ENCODE data around the gene DNAJC1.
A peak's percentile ranks its signal among the peaks of the same experiment; 100 is the strongest.
"Not testable (repeated sequence)": the region's sequence is repeated elsewhere in the genome, so short reads cannot be mapped to it uniquely, and the experiment has no call there.

Gene DNAJC1, protein sequence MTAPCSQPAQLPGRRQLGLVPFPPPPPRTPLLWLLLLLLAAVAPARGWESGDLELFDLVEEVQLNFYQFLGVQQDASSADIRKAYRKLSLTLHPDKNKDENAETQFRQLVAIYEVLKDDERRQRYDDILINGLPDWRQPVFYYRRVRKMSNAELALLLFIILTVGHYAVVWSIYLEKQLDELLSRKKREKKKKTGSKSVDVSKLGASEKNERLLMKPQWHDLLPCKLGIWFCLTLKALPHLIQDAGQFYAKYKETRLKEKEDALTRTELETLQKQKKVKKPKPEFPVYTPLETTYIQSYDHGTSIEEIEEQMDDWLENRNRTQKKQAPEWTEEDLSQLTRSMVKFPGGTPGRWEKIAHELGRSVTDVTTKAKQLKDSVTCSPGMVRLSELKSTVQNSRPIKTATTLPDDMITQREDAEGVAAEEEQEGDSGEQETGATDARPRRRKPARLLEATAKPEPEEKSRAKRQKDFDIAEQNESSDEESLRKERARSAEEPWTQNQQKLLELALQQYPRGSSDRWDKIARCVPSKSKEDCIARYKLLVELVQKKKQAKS

DNA sequence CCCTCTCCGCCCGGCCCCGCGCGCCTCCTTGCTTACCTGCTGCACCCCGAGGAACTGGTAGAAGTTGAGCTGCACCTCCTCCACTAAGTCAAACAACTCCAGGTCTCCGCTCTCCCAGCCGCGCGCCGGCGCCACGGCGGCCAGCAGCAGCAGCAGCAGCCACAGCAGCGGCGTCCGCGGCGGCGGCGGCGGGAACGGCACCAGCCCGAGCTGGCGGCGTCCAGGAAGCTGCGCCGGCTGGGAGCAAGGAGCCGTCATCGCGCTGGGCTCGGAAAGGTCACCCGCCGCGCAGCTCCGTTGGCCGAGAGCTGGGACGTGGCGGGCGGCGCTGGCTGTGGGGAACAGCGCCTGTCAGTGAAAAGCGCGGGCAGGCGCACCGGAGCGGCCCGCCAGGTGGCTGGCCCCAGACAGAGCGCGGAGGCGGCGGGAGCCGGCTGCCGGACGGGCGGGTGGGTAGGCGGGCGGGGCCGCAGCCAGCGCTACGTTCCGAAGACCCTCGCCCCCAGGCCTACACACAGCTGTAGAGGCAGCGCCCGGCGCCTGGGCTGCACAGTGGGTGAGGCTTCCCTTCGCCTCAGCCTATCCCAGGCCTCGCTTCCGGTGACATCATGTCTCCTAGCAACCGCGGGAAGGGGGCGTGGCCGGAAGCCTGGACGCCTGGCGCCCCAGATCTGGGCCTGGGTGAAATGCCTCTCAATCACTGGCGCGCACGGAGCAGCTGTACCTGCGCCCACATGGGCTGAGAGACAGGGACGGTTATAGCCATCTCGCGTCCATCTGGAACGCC, at the start of gene DNAJC1:
Gene DNAJC1 (minus strand): TSS at position 554 of the 787 bp plus-strand sequence. CDS start 296 bp downstream, at position 258.
- DNase-seq: peak; percentile 90

DNA sequence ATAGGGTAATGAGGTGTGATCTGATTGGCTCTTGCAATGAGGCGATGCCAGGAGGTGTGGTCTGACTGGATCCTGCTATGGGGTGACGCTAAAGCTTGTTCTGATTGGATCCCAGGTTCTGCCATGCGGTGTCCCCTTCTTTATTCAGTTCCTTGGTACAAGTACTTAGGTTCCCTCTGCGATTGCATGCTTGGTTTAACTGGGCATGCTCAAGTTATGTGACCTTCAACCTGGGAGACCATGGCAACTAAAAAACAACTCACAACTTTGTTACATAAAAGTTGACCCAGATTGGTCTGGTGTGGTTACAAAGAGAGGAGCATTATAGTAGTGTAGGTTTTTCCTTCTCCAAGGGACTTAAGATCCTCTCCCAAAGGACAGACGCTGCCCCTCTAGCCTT, 49.5 kb upstream of the DNAJC1 start:
- no peak for DNase-seq

DNA sequence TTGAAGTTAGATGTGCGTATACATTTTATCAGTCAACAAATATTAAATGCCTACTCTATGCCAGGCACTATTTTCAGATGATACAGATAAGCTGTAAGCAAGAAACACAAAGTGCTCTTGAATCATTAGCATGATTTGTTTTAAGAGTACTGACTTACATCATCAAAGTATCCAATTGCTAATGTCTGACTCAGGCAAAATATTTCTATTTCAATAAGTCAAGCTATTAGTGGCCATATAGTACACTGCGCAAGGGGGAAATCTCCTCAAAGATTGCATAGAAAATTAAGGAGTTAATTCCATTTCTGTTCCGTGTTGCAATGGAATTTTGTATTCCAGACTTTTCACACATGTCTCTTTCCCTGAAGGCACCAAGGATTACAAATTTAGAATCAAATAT, 46.1 kb upstream of the DNAJC1 start:
- no peak for DNase-seq

DNA sequence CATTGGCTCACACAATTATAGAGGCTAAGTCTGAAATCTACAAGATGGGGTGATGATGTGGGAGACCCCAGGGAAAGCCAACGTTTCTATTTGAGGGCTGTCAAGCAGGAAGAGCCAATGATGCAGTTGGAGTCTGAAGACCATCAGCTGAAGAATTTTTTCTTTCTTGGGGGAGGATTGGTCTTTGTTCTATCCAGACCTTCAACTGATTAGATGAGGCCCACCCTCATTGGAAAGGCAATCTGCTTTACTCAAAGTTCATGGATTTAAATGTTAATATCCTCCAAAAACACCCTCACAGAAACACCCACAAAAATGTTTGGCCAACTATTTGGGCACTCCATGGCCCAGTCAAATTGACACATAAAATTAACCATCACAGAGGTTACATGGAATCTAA, 44.3 kb upstream of the DNAJC1 start:
- DNase-seq: no peak

DNA sequence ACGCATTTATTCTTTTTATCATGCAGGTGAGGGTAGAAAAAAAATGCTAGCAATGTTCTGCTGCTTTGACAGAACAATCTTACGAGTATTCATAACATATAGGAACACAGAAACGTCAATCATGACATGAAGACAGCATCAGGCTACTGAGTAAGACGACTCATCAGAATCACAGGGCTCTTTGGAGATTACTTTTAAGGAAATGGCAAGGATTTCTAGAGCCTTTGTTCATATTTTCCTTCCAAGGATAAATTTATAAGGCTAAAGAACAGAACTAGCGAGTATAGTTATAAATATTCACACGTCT, 39.8 kb upstream of the DNAJC1 start:
- DNase-seq: no peak

DNA sequence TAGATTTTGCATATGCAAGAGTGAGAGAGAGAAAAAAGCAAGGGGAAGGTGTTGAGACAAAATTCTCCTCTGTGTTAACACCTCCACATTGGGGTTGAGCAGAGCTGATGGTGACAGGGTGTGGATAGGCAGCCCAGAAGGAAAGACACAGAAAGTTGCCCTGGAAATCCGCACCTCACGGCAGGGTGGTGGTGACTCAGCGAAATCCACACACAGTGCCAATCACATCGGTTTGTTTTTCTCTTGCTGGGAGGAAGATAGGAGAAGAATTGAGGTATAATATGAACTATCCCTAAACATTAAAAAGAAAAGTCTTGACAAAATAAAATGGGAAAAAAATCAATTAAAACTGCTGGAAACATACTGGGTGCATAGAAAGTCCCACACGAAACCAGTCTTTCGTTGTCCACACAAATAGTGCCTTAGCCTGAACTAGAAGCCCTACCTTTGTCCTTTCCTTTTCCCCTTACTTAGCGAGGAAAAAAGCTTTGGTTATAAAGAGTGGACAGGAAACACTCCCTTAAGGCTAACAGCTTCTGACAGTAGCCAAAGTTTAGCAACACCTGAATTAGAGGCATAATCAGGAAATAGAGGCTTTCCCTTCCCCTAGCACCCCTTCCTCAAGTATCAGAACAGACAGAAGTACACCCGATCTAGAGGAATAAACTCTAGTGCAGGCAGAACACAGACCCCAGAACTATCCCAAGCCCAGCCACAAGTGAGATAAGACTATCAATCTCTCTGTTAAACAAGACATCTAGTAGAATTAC, 39.2 kb upstream of the DNAJC1 start:
- DNase-seq: no peak

DNA sequence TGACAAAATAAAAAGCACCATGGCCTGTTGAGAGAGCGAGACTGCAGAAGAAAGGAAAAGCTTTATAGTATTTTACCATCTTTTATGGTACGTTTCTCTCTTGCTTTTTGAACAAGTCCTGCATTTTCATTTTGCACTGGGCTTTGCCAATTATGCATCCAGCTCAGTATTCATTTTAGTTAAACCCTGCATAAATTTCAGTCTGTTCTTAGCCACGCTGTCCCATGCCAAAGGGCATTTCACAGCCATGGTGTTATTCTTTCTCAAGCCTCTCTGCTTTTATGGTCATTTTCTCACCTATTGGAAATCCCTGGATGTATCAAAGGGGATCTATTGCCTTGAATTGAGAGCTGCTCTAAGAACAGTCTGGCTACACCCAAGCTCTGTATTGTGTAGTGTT, 30.8 kb upstream of the DNAJC1 start:
- no peak for DNase-seq

DNA sequence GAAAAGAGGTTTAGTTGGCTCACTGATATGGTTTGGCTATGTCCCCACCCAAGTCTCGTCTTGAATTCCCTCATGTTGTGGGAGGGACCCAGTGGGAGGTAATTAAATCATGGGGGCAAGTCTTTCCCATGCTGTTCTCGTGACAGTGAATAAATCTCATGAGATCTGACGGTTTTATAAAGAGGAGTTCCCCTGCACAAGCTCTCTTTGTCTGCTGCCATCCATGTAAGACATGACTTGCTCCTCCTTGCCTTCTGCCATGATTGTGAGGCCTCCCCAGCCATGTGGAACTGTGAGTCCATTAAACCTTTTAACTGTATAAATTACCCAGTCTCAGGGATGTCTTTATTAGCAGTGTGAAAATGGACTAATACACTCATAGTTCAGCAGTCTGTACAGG, 28.7 kb upstream of the DNAJC1 start:
- not testable (repeated sequence) for DNase-seq

DNA sequence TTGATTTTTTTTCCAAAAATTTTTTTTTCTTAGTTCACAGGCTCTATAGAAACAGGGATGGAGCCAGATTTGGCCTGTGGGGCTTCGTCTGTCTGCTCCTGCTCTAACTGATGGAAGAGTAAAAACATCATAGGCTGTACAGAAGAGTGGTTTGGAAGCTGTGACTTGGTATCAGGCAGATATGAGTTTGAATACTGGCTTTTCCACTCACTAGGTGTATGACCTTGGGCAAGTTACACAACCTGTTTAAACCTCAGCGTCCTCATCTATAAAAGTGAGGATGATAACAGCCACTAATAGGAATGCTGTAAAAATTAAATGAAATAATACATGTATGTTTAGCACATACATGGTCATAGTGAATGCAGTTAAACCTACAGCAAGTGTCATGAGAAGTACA, 26.9 kb upstream of the DNAJC1 start:
- no peak for DNase-seq

DNA sequence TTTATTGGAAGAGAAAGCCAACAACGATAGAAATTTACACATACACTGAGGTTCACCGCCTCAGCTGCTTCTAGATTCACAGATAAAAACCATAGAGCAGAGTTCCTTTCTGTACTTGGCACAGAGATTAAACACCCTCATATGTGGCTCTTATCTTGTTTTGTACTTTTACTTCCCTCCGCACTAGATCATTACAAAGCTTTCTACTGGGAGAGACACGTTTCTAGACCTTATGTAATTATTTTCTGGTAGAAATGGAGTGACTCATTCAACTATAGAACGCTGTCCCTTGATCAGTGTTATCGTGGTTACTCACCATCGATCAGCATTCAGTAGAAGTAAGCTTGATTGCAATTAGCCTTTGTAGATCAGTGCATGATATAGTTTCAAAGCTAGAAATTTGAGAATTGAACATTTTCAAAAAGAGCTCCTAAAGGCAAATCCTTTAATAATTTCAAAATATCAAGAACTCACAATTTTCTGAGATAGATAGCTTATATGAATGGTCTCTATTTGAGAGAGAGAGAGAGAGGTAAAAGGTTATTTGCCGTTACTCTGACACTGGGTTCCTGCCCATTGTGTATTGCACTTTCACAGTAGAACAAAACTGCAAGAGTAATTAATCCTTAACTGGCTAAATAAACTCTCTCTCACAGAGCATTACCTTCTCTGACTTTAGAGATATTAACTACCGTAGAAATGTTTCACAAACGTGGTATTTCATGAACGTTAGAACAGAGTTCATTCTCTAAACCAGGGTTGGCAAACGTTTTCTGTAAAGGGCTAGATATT, 26.1 kb upstream of the DNAJC1 start:
- DNase-seq: no peak

DNA sequence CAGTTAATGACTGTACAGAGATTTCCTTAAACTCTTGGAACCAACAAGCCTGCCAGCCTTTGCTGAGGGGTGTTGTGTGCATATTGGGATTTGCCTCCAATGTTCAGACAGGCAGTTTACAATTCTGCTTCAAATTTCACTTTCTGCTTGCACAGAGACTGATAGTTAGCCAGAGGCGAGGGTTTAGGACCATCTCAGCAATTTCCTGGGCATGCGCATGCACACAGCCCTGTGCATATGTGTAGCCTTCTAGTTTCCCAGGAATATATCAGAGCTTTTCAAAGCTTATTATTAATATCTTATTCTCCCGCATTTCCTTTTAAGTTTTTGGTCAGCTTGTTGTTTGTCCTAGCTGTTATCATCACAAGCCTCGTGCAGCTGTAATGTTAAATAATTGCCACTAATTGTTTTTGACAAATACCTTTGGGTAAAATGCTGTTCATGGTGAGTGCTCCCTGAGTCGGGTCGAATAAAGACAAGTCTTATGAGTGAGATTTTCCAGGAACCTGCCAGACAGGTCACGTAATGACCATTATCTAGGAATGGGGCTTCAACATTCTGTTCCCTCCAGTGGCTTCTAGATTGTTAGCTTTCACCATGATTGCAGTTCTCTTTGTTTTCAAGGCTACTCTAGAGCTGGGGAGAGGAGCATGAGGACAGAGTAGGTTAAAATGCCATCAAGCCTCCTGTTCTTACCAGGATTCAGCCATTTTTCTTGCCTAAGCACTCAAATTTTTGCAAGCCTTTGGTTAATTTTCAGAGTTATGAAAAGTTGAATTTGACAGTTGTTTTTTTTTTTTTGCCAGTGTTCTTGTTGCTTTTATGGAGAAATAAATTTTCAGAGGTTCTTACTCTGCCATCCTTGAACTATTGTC, 24.1 kb upstream of the DNAJC1 start:
- no peak for DNase-seq

DNA sequence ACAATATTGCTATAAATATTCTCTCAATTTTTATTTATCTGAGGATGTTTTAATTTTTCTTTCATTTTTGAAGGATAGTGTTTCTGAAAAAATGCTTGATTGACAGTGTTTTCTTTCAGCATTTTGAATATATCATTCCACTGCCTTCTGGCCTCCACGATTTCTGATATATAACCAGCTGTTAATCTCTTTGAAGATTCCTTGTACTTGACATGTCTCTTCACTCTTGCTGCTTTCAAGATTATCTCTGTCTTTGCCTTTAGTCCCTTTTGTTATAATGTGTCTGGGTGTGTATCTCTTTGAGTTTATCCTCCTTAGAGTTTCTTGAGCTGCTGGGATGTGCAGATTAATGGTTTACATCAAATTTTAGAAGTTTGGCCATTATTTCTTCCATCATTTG, 22.8 kb upstream of the DNAJC1 start:
- DNase-seq: no peak

DNA sequence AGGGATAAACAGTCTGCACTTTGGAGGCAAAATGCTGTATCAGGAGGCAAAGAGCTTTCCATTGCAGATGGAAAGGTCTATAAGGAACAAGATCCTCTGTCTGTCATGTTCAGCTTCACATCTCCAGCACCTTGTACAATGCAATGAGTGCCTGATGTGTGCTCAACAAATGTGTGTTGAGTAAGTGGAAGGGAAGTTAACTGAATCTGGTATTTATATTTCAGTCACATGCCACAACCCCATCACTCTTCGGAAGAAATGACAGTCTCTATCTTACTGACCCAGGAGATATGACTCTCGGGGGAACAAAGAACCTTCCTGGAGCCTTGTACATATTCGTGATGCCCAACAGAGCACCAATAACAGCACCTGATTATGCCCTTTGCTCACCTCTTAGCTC, 20.0 kb upstream of the DNAJC1 start:
- DNase-seq: no peak

DNA sequence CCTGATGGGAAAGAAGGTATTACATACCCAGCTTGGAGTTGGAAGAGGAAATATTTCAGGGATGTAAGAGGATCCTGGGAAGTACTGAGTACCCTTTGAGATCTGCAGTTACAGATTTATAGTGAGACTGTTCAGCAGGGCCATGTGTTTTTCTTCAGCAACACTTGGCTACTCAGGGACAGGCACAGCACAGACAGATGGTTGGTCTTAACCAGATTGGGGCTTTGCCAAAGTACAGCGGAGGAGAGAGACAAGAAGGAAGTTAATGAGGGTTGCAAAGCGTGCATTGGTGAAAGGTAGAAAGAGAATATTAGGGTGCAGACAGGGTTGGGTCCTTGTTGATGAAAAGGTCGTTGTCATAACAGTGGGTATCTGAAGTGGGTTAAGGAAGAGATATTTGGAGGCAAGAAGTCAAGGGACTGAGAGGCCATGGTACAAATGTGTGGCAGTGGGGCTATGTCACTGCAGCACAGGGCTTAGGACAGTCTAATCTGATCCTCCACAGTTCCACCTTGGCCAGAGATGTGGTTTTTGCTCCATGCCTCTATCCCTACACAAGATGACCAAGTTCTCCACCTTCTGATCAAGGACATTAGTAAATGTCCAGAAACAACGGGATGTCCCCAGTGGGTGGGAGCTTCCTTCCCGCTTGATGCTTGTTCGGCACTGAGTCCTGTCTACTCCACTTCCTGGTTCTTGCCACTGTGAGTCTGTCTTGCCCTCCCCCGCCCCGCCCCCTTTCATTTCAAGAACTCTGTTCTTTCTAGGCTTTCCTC, 18.9 kb upstream of the DNAJC1 start:
- no peak for DNase-seq

DNA sequence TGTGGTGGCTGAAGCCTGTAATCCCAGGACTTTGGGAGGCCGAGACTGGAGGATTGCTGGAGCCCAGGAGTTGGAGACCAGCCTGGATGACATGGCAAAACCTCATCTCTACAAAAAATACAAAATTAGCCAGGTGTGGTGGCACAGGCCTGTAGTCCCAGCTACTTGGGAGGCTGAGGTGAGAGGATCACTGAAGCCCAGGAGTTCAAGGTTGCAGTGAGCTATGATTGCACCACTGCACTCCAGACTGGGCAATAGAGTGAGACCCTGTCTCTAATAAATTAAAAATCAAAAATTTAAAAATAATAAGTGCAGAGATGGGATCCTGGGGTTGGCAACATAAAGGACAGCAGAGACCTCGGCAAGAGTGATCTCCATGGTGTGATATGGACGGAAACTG, 17.6 kb upstream of the DNAJC1 start:
- DNase-seq: not testable (repeated sequence)

DNA sequence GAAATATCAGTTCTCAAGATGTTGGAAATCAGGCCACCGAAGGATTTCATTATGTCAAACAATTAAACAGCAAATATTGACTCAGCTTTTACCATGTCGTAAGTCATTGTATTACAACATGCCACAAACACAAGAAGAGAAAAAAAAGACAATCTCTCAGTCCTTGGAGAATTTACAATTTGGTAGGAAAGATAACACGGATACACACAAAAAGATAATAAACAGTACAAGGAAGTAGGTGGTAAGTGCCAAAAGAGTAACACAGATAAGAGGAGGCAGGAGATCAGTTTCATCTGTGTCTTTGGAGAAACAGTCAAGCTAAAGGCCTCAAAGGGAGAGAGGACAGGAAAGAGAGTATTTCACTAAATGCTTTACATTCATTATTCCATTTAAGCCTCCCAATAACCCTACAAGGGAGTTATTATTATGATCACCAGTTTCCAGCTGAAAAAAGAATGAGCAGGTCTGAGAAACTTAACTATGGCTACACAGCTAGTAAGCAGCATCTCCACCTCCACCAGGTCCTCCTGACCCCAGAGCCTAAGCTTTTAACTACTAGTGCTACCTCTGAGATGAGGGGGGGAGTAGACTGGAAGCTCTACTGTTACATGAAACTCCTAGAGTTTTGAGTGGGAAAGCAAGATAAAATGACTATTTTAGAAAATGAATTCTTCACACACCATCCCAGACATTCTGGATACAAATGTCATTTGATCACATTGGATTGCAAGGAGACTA, 13.9 kb upstream of the DNAJC1 start:
- no peak for DNase-seq

DNA sequence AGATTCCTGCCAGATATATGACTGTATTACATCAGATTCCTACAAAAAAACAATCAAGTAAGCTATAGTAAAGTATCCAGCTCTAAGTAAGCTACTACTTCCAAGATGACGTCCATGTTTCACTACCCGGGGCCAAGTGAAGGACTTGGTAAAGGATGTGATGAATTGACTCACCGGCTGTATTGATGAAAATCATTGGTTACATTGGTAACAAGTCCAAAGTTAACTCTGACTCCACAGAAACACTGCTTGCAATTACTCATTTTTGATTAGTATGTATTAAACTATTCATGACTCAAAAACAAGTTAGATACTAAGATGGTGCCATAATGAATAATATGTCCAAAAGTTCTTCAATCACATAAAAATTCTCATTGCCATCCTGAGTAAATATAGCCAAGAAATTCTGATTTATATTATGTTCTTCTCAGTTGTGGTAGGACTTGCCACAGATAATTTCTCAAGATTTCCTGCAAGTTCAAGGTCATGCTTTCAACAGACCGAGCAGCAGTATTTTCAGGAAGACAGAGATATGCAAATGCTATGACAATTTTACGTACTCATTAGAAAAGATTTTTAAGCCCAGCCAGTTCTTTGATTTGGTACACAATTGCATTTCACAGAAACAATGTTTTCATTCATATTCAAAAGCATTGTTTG, 12.6 kb upstream of the DNAJC1 start:
- DNase-seq: no peak

DNA sequence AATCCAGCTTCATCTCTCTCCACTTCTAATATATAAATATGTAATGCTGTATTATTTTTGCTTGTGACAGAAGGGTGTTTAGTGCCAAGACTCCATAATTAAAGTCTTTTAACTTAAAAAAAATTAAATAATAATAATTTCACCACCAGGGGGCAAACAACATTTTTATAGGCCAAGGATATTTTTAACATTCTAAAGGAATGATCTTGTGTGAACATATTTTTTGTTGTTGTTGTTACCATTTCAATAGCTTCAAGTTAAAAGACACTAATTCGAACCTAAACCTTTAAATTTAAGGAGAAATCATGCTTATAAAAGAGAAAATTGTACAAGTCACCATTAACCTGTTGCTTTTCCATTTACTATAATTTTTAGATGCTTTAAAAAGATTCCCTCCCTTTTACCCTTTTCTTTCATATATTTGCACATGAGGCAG, 7.5 kb upstream of the DNAJC1 start:
- no peak for DNase-seq

DNA sequence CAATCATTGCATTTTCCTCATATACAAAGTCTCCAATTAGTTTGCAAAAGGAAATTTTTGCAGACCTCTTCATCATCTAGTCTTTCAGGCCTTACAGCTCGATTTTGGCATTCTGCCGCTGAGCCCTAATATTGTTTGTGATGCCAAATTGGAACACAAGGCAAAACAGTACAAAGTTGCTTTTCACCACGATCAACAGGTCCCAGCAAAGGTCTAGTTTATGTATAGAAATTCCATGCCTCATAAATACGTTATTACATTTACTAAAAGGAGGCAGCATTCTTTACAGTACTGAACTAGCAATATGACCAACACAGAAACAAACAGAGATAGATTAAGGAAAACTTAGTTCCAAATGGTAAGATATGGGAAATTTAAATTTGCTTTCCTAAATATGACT, 7.0 kb upstream of the DNAJC1 start:
- no peak for DNase-seq
